Measurements from ENCODE around the gene NDUFB2. TPM values are rescaled to one million over a fixed set of nuclear protein-coding genes. Genes with fewer than 3 reads are reported as not detected.

NDUFB2 gene
- total and polyA plus RNA-seq, 2 of the 13 experiments (the other 11 are each of a cell fraction or from before 2014, with no cell fraction given): 206 to 221 TPM

GRCh38 chr7:140696680-140697446 lies at the start of gene NDUFB2 (continued):
- TF ChIP-seq IKZF4 (CRISPR knock-in tag; IDR thresholded peaks at IDR 0.05; ENCODE audit: borderline replicate concordance, low read depth, not compliant biosample characterization) (peak; percentile 31), ZNF850 (CRISPR knock-in tag; conservative IDR thresholded peaks at IDR 0.05) (no peak; the same call in 1 of the 2 replicates), GPN1 (CRISPR knock-in tag; IDR thresholded peaks at IDR 0.05; ENCODE audit: borderline replicate concordance) (0 out of 2 replicates have a peak, but pooled peaks have one; percentile 15), DR1 (CRISPR knock-in tag; IDR thresholded peaks at IDR 0.05) (0 out of 2 replicates have a peak, but pooled peaks have one; percentile 17), MYC (CRISPR knock-in tag; IDR thresholded peaks at IDR 0.05; ENCODE audit: borderline replicate concordance) (peak; percentile 93), CHD2 (IDR thresholded peaks at IDR 0.05; ENCODE audit: low read depth, low read length) (no peak), ZNF3 (CRISPR knock-in tag; IDR thresholded peaks at IDR 0.05) (no peak), TCF7 (IDR thresholded peaks at IDR 0.05; ENCODE audit: low read depth) (no peak), ZBTB33 (CRISPR knock-in tag; IDR thresholded peaks at IDR 0.05) (no peak), ZNF784 (CRISPR knock-in tag; IDR thresholded peaks at IDR 0.05; ENCODE audit: borderline replicate concordance) (peak; percentile 23), ZBED4 (CRISPR knock-in tag; IDR thresholded peaks at IDR 0.05; ENCODE audit: borderline replicate concordance) (no peak), ZNF460 (CRISPR knock-in tag; IDR thresholded peaks at IDR 0.05; ENCODE audit: borderline replicate concordance) (peak; percentile 36; the same call in 1 of the 2 replicates), ZMAT3 (CRISPR knock-in tag; conservative IDR thresholded peaks at IDR 0.05) (peak; percentile 89; the same call in 1 of the 2 replicates), MED13 (CRISPR knock-in tag; IDR thresholded peaks at IDR 0.05) (peak; percentile 36), SRSF1 (optimal IDR thresholded peaks at IDR 0.05; ENCODE audit: low read depth, low read length) (no peak), ZC3H13 (CRISPR knock-in tag; IDR thresholded peaks at IDR 0.05) (peak; percentile 86; the same call in 1 of the 2 replicates), TFDP2 (CRISPR knock-in tag; IDR thresholded peaks at IDR 0.05) (peak; percentile 68; the same call in 1 of the 2 replicates), REPIN1 (CRISPR knock-in tag; IDR thresholded peaks at IDR 0.05; ENCODE audit: borderline replicate concordance, low read depth) (peak; percentile 91), ZNF362 (CRISPR knock-in tag; IDR thresholded peaks at IDR 0.05; ENCODE audit: borderline replicate concordance) (peak; percentile 22; the same call in 1 of the 2 replicates)
